Bronchial epithelial cell (primary cell): ENCODE measurements around the gene WDFY2. TPM values are rescaled to one million over a fixed set of nuclear protein-coding genes. Genes with fewer than 3 reads are reported as not detected.
A peak's percentile ranks its signal among the peaks of the same experiment; 100 is the strongest.

Experiments used
- DNase-seq: peaks from one replicate; pipeline ENCODE4 v3.0.0-alpha.2; 2010; ENCODE audit warnings: low read depth
- FAIRE-seq: peaks from 2 replicates; lab custom pipeline; 2011; peaks lifted over from hg19 to GRCh38; lab: Jason Lieb, UNC
- H3K27me3 ChIP-seq: 2 replicates; pipeline ENCODE4 v1.5.1; 2011; ENCODE audit warnings: low read length; ENCODE audit not compliant: control insufficient read depth, insufficient read depth
- H3K36me3 ChIP-seq: 2 replicates; pipeline ENCODE4 v1.5.1; 2011; ENCODE audit warnings: low read length; ENCODE audit not compliant: control insufficient read depth, insufficient read depth
- H3K4me3 ChIP-seq: 2 replicates; pipeline ENCODE4 v1.5.1; 2011; ENCODE audit warnings: mild to moderate bottlenecking, low read depth, low read length, control low read depth
- total RNA-seq: library from RNA; depleted of rRNA; stranded (reverse); fragments of >200 nt; gene quantifications from 2 replicates; pipeline ENCODE4 v1.2.1, GENCODE V29; 2014
- TF ChIP-seq, protein P1 (sequence below): IDR thresholded peaks from 2 replicates; pipeline ENCODE4 v1.5.1; 2011; ENCODE audit warnings: mild to moderate bottlenecking, moderate library complexity, low read length, control low read depth, inconsistent platforms; ENCODE audit not compliant: insufficient read depth, severe bottlenecking

Gene WDFY2
- total RNA-seq, 1 donor from 2014 or later, result 11.3 TPM

- TF ChIP-seq, protein P1, sequence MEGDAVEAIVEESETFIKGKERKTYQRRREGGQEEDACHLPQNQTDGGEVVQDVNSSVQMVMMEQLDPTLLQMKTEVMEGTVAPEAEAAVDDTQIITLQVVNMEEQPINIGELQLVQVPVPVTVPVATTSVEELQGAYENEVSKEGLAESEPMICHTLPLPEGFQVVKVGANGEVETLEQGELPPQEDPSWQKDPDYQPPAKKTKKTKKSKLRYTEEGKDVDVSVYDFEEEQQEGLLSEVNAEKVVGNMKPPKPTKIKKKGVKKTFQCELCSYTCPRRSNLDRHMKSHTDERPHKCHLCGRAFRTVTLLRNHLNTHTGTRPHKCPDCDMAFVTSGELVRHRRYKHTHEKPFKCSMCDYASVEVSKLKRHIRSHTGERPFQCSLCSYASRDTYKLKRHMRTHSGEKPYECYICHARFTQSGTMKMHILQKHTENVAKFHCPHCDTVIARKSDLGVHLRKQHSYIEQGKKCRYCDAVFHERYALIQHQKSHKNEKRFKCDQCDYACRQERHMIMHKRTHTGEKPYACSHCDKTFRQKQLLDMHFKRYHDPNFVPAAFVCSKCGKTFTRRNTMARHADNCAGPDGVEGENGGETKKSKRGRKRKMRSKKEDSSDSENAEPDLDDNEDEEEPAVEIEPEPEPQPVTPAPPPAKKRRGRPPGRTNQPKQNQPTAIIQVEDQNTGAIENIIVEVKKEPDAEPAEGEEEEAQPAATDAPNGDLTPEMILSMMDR, result no peak
- no peak for FAIRE-seq
These were observed 48.5 kb downstream of the WDFY2 start for GRCh38 chr13:51632591-51633362.

GRCh38 chr13:51635137-51635878 is 51.0 kb downstream of the WDFY2 start:
- TF ChIP-seq, protein P1, result no peak
- no peak for DNase-seq
- Histone ChIP-seq H3K4me3 (no peak overlapping the region), H3K27me3 (no peaks in the 10 kb centered on the region), H3K36me3 (no peaks in the 10 kb centered on the region)
- peak; percentile 23 for FAIRE-seq

More at GRCh38 chr13:51632591-51633362, 48.5 kb downstream of the WDFY2 start:
- DNase-seq, result no peak
- Histone ChIP-seq H3K4me3 (no peak overlapping the region), H3K27me3 (no peaks in the 10 kb centered on the region), H3K36me3 (no peaks in the 10 kb centered on the region)

DNA sequence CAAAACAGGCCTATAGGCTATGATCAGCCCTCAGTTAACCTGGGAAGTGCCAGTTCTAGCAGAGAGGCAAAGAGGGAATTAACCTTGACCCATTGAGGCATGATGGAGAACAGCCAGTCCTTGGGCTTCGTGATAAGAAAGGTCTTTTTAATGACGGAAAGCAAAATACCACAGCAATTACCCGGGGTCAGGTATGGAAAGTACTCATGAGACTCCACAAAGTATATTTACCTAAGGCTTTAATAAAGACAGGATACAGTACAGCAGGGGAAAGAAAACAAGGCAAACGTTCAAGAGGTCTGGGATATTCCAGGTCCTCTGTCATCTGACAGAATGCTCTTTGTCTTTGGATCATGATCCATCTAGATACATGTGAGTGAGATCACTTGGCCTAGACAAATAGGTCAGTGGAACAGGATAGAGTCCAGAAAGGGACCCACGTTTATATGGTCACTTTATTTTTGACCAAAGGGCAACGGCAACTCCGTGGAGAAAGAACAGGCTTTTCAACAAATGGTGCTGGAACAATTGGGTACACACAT is 52.2 kb downstream of the WDFY2 start:
- FAIRE-seq (no peak), DNase-seq (no peak)
- TF ChIP-seq, protein P1, result no peak
- no peaks in the 10 kb centered on the region for H3K27me3 ChIP-seq
- H3K36me3 ChIP-seq, result no peaks in the 10 kb centered on the region
- H3K4me3 ChIP-seq, result no peak overlapping the region

DNA sequence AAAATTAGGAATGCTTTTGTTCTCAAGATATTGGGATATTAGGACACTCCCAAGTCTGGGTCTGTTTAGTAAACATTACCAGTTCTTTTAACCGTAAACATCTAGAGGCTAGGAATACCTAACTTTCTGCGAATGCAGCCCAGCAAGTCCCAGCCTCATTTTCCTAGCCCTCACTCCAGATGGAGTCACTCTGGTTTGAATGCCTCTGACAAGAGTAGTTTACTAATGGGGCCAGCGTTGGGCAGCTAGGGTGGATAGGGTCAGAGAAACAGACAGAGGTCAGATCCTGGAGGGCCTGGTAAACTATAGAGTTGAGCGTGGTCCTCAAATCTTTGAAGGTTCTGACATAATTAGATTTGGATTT is 53.6 kb downstream of the WDFY2 start:
- DNase-seq (no peak), FAIRE-seq (no peak)
- TF ChIP-seq, protein P1, result no peak
- no peaks in the 10 kb centered on the region for H3K36me3 ChIP-seq
- H3K27me3 ChIP-seq, result no peaks in the 10 kb centered on the region
- no peak overlapping the region for H3K4me3 ChIP-seq

DNA sequence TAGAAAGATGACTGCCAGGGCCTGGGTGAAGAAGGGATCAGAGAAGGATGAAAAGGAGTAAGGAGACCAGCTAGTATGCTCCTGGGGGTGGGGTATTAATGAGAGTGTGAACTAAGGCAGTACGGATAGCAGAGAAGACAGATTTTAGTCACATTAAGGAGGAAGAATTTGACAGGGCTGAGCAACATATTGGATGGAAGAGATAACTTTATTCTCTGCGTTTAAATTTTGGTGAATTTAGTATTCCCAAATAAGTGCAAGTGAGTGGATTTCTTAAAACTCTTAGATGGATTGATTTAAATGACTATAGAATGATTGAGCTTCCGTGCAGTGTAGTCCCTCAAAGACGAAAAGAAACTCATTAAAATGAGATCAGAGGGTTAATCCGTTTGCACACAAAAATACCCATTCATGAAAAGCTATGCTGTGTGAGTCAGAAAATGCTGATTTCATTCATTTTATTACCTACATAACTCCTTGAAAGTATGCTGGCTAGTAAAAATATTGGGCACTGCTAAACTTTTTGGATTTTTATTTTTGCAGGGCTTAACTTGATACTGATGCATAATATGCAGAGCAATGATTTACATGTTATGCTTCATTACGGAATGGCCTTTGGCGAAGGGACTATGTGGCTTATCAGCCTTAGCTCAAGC is 54.1 kb downstream of the WDFY2 start:
- no peaks in the 10 kb centered on the region for H3K27me3 ChIP-seq
- H3K4me3 ChIP-seq, result no peak overlapping the region
- no peak for FAIRE-seq
- no peak for DNase-seq
- no peaks in the 10 kb centered on the region for H3K36me3 ChIP-seq
- TF ChIP-seq, protein P1, result no peak
